CD4-positive, alpha-beta memory T cell (primary cell): ENCODE results near the gene POTEJ. TPM values are rescaled to one million over a fixed set of nuclear protein-coding genes. Genes with fewer than 3 reads are reported as not detected.

Source experiments
- polyA plus RNA-seq, 2 donors: library from polyadenylated mRNA; unstranded; fragments of 300-500 nt; fragmentation: Illumina TruSeq; gene quantifications; one replicate each; pipeline ENCODE4 v1.2.3, GENCODE V29; 2021
- total RNA-seq, 2 experiments: library from RNA; stranded (reverse); gene quantifications; one replicate each; pipeline ENCODE4 v1.2.3, GENCODE V29; 2021

The POTEJ gene
- total and polyA plus RNA-seq, 4 experiments from 2014 or later, result not detected

Other genes with a start within 250 kb of the POTEJ start
- not detected for gene POTEI, start 102.1 kb upstream of the POTEJ start, total RNA-seq
- gene POTEI, start 102.1 kb upstream of the POTEJ start, polyA plus RNA-seq, result not detected
- gene CFC1B, start 90.2 kb upstream of the POTEJ start, total RNA-seq, result not detected
- gene CFC1B, start 90.2 kb upstream of the POTEJ start, polyA plus RNA-seq, result not detected
- gene CFC1, start 11.9 kb upstream of the POTEJ start, total RNA-seq, result not detected
- not detected for gene CFC1, start 11.9 kb upstream of the POTEJ start, polyA plus RNA-seq
- gene GPR148, start 117.6 kb downstream of the POTEJ start, total RNA-seq, result not detected
- not detected for gene GPR148, start 117.6 kb downstream of the POTEJ start, polyA plus RNA-seq
- gene AMER3, start 144.1 kb downstream of the POTEJ start, total RNA-seq, result not detected
- not detected for gene AMER3, start 144.1 kb downstream of the POTEJ start, polyA plus RNA-seq
- 1 to 10 TPM; 2.5 to 2.6 TPM for gene ARHGEF4, start 225.5 kb downstream of the POTEJ start, total RNA-seq
- gene ARHGEF4, start 225.5 kb downstream of the POTEJ start, polyA plus RNA-seq, result 1 to 10 TPM; 1.4 to 1.7 TPM